Inflammatory macrophage (primary cell): ENCODE data around the gene OGFOD2.

Source experiments
- DNase-seq, 2 donors: peaks; one replicate each; pipeline ENCODE4 v3.0.0-alpha.2; 2020 to 2022
- total RNA-seq, 18 experiments: gene quantifications; one replicate each; lab custom pipeline; 2026; ENCODE audit warnings: mixed read lengths in 6 of 18, inconsistent platforms in 2 of 18; lab: John Stamatoyannopoulos, UW

OGFOD2 gene
- total RNA-seq, result 0.22 to 2.6 (median 1.0) reads per million in 18 experiments

DNA sequence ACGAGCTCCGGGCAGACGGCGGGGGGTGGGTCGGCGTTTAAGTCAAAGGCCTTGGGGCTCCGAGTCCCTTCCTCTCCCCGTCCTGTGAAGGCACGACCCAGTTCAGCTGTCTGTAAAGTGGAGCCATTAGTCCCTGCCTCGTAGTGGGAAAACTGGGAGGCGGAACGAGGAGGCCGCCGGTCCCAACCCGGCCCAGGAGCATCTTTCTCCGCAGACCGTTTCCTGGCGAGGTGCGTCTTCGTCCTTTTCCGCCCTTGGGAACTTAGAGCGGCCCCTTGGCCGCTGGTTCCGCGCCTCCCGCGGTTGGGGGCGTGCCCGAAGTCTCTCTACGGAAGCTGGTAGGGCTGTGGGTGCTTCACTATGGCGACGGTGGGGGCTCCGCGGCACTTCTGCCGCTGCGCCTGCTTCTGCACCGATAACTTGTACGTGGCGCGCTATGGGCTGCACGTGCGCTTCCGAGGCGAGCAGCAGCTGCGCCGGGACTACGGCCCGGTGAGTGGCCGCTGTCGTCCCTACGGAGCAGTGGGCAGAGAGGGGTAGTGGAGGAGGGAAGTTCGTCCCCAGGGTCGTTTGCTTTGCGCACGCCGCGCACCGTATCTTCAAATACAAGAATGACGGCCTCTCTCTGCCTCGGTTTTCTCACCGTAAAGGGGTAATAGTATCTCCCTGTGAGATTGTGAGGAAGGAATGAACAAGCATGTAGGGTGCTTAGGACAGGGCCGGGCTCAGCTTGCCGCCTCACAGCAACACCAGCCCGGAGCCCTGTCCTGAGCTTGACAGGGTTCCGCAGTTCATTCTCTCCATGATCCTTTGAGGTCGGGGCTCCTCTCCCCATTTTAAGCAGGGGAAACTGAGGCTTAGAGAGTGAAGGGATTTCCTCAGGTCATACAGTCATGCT lies at the start of gene OGFOD2:
Gene OGFOD2, plus strand, starts transcription at position 353 of the 898 bp plus-strand sequence. Its CDS starts 8 bp downstream, at position 361.
- DNase-seq, result peak; percentile 93 to 96

- DNase-seq, result peak in 1 of 2 donors; percentile 13
These were observed 47.2 kb upstream of the OGFOD2 start for GRCh38 chr12:122927756-122928403.

DNA sequence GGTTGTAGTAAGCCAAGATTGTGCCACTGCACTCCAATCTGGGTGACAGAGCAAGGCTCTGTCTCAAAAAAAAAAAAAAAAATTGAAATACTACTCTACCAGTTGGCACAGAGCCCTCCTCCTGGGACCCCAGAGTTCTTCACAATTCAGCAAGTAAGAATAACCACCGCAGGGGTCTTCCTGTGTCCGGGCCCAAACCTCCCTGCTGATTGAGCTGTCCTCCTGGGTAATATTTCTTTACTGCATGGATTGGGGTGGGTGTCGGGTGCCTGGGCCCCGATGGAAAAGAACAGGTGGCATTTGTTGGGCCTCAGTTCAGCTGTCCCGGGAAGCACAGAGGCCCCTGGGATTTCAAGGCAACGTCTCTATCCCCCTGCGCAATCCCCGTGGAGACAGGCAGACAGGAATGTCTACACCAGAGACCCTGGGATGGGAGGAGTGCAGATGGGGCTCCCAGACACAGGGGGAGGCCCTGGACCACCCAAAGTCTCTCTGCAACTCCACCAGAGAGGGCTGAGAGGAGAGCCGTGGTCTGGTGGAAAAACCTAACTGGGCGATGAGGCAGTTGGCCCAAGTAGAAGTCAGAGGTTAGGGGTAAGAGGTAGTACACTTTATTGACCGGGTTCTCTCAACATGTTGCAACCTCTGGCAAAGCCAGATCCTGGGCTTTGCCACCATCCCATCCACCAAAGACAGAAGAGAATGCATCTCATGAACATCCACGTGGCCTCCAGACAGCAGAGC lies 46.5 kb upstream of the OGFOD2 start:
- DNase-seq, result no peak

GRCh38 chr12:122929148-122929538 lies 45.9 kb upstream of the OGFOD2 start:
- DNase-seq, result no peak

GRCh38 chr12:122929812-122930211 lies 45.2 kb upstream of the OGFOD2 start:
- DNase-seq, result no peak

GRCh38 chr12:122932207-122932606 lies 42.8 kb upstream of the OGFOD2 start:
- no peak for DNase-seq

GRCh38 chr12:122934722-122935121 lies 40.3 kb upstream of the OGFOD2 start:
- DNase-seq, result no peak

- DNase-seq, result no peak
These were observed 39.7 kb upstream of the OGFOD2 start for GRCh38 chr12:122935318-122935717.

DNA sequence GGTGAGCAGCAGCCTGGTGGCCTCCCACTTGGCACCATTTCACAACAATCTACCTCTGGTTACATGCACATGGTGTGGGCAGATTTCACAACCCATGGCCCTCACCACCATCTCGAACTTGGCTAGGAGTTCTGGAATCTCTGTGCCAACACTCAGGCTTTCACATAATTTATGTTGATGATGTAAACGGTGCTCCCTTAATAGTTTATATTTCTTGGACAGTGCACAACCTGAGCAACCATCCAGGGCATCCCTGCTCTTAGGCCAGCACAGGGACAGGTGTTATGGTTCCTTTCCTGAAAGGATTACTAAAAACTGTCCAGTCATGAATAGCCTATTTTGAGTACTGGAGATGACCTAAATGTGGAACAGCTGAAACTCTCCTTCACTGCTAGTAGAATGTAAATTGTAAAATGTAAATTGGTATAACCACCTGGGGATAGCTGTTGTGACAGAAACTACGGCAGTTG lies 37.4 kb upstream of the OGFOD2 start:
- DNase-seq, result peak; percentile 49 to 50

GRCh38 chr12:122939125-122939524 lies 35.9 kb upstream of the OGFOD2 start:
- DNase-seq, result no peak

- peak in 1 of 2 donors; percentile 25 for DNase-seq
These were observed 33.7 kb upstream of the OGFOD2 start for GRCh38 chr12:122941351-122941750.

DNA sequence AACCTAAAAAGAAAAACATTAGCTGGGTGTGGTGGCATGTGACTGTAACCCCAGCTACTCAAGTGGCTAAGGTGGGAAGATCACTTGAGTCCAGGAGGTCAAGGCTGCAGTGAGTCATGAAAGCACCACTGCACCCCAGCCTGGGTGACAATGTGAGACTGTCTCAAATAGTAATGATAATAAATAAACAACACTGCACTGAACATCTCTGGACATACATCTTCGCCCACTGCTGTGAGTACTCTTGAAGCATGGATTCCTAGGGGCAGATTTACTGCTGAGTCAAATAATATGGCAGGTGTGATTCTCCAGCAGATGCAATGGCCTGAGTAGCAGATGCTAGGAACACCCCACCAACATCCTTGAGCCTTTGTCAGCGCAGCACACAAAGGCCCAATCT lies 32.4 kb upstream of the OGFOD2 start:
- peak; percentile 16 to 55 for DNase-seq

DNA sequence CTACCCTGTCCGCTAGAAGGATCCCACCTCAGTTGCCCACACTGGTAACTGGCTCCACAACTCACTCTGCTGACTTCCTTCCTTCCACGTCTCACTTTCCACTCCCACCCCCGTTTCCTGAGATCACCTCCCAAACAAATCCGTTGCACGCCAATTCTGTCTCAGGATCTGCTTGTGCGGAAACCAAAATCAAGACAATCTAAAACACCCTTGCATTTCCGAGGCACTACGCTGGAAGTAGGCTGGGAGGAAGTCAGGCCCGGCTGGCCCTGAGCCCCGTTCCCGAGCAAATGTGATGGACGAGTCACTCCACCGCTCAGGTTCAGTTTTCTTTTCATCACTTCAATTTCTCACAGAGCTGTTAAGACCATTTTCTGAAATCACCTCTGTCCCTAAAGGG lies 31.8 kb upstream of the OGFOD2 start:
- peak; percentile 29 to 64 for DNase-seq

DNA sequence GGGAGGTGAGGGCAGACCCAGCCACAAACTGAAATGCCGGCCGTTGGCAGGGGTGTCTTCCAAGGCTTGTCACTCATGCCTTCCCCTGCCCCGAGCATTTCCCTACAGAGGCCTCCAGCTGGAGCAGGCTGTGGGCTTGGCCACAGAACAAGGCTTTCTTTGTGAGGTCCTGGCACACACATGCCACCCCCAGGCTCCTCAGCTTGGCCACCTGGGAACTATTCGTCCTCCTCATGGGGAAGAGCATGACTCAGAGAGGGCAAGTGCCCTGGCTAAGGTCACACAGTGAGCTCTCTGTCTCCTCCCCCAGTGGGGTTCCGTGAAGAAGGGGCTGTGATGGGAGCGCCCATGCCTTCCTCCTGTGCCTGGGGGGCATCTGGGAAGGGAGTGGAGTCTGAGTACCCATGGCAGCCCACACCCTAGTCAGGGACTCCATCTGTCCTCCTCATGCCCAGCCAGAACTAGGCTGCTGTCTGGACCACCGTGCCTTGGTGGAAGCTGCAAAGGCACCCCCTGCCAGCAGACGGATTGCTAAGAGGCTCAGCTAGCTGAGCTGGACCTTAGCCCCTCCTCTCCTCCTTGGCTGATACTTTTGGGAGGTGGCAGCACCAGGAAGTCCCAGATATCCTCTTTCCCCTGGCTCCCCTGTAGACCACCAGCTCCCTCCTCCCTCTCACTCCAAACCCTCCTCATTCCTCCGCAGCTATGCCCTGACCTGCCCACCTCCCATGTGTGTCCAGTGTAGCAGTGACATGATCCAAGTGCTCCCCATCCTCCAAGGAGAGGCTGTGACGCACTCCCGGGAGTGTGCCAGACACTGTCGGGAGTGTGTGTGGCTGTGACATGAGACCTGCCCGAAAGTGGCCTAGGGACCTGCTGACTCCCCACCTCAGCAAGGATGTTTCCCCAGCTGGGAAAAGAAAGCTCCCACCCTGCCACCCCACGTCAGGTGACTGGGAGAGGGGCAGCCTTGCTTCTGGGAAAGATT lies 30.1 kb upstream of the OGFOD2 start:
- no peak for DNase-seq

- DNase-seq, result peak; percentile 98 to 99
These were observed 28.2 kb upstream of the OGFOD2 start for GRCh38 chr12:122946690-122947341.

DNA sequence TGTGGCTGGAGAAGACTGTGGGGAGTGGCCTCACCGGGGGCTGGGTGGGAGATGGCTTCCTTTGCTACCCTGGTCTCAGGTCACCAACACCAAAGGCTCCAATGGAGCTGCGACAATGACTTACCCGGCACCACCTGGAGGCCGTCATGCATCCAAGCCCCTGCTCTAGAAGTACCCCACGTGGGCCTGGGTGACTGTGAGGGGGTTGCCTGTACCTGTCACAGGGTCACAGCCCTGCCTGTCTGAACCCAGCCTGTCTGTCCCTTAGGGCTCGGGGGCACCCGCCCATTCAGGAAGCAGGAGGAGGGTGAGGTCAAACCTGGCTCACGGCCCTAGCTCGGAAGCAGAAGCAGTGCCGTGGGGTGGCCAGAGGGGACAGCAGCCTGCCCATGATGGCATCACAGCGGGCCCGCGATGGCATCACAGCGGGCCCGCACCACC lies 27.7 kb upstream of the OGFOD2 start:
- peak; percentile 80 to 86 for DNase-seq

GRCh38 chr12:122948605-122949004 lies 26.4 kb upstream of the OGFOD2 start:
- DNase-seq, result no peak

- DNase-seq, result no peak
These were observed 25.6 kb upstream of the OGFOD2 start for GRCh38 chr12:122949405-122949804.

- no peak for DNase-seq
These were observed 25.0 kb upstream of the OGFOD2 start for GRCh38 chr12:122949816-122950675.

DNA sequence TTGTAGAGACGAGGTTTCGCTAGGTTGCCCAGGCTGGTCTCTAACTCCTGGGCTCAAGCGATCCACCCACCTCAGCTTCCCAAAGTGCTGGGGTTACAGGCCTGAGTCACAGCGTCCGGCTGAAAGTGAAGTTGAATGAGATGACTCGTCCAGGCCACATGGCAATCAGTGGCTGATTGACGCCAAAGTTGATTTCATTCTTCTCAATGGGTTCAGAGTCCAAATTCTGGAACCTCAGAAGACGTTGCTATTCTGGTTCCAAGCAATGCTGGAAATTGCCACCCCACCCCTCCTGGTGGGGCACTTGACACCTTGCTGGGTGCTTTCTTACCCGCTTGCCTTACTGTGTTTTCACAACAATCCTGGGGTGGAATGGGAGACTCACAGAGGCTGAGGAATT lies 23.6 kb upstream of the OGFOD2 start:
- peak; percentile 59 to 84 for DNase-seq
